GM18508 (cell line): ENCODE results near the gene PIEZO2.

ENCODE experiments used
- ATAC-seq: cut with Tn5 transposase; IDR thresholded peaks from one replicate; pipeline ENCODE4 v1.9.1; 2021; ENCODE audit warnings: moderate number of reproducible peaks; ENCODE audit not compliant: insufficient read depth, unreplicated experiment

PIEZO2 gene

GRCh38 chr18:10913919-10914318, 235.4 kb downstream of the PIEZO2 start:
- ATAC-seq = no peak

DNA sequence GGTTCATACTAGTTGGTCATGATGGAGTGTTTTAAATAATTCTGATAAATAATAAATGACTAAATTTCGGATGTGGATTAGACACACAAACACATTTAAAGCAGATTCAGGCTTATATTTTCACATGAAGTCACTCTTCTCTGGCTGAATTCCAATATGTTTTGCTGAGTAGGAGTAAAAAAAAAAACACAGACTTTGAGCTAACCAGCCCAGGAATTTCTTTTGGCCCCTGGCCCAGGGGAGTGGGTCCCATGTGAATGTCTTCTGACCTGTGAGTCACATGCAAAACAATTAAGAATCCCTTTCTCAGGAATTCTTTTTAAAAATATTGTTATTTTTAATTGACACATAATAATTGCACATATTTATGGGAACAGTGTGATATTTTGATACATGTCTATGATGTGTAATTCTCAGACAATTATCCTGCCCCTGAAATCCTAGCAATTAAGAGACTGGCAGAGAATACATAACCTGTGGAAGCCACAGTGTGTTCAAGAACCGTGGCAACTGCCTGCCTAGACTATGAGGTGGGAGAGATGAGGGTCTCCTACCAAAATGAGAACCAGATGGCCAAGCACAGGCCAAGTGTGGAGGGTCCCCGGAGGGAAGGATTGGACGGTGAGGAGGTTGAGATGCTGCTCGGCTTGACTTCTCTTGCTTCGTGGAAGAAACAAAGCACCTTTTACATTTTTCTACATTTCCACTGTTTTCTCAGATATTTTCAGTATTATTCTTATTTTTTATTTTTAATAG, 236.4 kb downstream of the PIEZO2 start:
- ATAC-seq = no peak

GRCh38 chr18:10909724-10910123, 239.6 kb downstream of the PIEZO2 start:
- no peak for ATAC-seq

DNA sequence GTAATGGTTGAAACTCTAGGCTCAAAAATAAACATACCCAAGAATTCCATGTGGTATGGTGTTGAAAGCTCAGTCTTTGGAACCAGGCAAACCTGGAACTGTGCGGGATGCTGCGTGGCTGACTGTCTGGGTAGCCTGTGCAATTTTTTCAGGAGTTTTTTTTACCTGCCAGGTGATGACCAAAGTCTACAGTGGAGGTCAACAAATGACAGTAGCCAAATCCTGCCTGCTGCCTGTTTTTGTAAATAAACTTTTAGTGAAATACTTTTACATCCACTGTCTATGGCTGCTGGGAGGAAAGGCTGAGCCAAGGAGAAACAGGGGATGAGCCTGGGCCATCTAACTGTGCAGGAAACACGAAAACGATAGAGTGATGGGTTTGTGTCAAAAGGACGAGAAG, 240.6 kb downstream of the PIEZO2 start:
- no peak for ATAC-seq

- ATAC-seq = no peak
These were observed 241.6 kb downstream of the PIEZO2 start for GRCh38 chr18:10907749-10908148.

DNA sequence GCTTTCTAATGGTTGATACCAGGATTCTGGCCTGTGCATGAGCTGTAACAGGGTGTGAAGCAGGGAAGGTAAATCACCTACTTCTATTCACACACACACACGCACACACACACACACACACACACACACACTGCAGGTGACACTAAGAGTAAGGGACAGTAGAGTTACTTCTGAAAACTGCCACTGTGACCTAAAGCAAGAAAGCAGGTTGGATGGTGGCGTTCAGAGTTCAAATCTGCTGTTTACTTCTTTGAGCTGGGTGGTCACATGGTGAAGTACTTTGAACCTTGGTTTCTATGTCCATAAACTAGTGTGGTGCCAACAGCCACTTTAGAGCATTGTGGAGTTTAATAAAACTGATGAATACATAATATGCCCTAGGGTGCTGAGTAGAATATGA, 248.0 kb downstream of the PIEZO2 start:
- ATAC-seq = no peak

DNA sequence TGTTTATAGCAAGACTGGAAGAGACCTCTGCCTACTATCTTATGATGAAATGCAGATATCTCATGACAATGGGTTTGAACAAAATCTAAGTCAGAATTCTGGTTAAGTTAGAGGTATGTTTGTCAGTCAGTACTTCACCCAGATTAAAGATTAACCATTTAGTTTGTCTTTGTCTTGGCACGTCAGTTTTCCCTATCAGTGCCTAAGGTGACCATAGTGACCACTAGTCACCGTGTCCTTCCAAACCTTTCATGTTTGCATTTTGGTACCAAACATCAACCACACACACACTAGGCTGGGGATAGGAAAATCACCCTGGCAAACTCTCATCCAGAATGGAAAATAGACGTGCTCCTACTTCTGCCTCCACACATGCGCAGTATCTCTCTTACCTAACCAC, 248.9 kb downstream of the PIEZO2 start:
- ATAC-seq = no peak

- no peak for ATAC-seq
These were observed 249.9 kb downstream of the PIEZO2 start for GRCh38 chr18:10899481-10899880.

- no peak for ATAC-seq
These were observed 250.9 kb downstream of the PIEZO2 start for GRCh38 chr18:10898417-10898974.

GRCh38 chr18:10896851-10897250, 252.5 kb downstream of the PIEZO2 start:
- ATAC-seq = no peak

DNA sequence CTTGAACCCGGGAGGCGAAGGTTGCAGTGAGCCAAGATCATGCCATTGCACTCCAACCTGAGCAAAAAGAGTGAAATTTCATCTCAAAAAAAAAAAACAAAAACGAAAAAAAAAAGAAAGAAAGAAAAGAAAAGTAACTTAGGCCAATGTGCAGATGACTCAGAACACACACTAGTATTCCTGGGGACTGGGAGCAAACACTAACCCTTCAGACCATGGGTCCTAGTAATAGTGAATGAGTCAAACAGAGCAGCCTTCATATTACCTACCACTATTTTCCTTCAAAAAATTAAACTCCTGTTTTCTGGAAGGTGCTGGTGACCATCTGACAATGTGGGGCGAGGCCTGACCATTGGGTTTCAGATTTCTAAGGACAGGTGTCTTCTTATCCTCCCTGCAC, 253.4 kb downstream of the PIEZO2 start:
- no peak for ATAC-seq

DNA sequence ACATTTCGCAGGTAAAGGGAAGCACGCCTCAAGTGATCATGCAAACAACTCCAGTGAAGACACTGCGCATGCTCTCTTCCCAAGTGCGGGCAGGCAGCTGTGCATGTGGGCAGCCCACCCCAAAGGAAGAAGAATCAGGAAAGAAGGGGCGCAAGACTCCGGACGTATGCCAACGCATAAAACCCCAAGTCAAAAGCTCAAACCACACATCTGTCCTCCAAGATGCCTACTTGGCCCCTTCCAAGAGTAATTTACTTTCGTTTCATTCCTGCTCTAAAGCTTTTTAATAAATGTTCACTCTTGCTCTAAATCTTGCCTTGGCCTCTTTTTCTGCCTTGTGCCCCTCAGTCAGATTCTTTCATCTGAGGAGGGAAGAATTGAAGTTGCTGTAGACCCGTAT, 254.9 kb downstream of the PIEZO2 start:
- no peak for ATAC-seq

- no peak for ATAC-seq
These were observed 255.6 kb downstream of the PIEZO2 start for GRCh38 chr18:10893761-10894160.

DNA sequence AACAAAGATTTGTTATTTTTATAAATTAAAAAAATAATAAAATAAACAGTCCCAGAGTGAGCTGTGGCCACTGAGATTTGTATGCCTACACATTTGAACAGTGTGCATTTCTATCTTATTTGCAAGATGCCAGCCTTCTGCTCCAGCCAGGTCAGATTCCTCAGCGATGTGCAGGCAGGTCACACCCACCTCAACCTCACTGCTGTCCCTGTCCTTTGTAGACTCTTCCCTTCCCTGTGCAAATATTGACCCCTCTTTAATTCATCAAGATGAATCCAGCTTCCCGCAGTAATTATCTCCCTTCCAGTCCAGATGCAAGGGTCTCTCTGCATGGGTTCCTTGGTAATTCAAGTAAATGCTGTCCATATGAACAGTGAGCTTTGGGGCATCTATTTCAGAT, 256.2 kb downstream of the PIEZO2 start:
- no peak for ATAC-seq

DNA sequence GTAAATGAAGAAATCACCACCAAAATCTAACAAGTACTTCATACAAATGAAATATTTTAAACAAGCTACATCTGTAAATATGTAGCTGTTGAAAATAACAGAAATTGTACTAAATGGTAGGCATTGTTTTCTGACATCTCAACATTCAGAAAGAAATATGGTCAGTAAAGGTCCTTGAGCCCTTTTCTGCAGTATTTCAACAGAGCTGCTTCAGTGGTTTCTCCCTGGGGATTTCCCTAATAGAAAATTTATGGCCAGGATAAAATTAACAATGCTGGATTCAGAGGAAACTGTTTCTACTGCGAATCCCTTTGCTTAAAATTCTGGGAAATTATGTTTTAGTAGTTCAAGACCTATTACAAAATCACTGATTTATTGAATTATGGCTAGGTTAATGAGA, 256.6 kb downstream of the PIEZO2 start:
- ATAC-seq = no peak

DNA sequence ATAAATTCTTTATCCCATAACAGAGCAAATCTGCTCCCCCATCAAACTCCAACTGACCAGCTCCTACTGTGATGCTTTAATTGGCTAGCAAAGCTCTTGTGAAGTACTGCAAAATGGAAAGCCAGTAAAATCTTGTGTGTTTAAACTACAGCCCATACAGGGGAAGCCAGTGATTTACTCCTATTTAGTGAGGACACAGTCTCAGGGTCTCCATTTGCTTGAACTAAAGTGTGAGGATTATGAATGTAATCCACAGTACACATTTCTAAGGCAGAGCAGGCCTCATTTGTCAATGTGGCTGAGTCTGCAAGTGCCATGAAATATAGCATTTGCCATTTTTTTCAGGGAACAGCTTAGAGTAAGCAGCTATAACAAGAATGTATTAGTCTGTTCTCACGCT, 259.3 kb downstream of the PIEZO2 start:
- ATAC-seq = no peak

GRCh38 chr18:10878703-10879102, 270.7 kb downstream of the PIEZO2 start:
- ATAC-seq = peak; percentile 49

DNA sequence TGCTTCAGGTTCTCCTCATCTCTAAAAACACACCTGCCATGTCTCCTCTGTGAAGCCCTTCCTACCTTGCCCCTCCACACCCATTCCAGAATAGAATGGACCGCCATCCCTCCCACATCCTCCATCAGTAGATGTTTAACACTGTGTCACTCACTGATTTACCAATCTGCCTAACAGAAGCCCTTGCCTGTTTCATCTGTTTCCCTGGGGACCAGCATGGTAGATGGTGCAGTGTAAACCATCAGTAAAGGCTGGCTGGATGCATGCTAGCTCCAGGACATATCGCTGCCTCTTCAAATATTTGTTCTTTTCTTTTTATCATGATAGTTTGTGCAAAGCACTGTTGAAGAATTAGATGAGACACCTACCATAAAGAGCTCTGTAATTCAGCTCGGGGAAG, 271.4 kb downstream of the PIEZO2 start:
- no peak for ATAC-seq

GRCh38 chr18:10875811-10876210, 273.6 kb downstream of the PIEZO2 start:
- ATAC-seq = no peak

GRCh38 chr18:10872304-10872703, 277.1 kb downstream of the PIEZO2 start:
- no peak for ATAC-seq

DNA sequence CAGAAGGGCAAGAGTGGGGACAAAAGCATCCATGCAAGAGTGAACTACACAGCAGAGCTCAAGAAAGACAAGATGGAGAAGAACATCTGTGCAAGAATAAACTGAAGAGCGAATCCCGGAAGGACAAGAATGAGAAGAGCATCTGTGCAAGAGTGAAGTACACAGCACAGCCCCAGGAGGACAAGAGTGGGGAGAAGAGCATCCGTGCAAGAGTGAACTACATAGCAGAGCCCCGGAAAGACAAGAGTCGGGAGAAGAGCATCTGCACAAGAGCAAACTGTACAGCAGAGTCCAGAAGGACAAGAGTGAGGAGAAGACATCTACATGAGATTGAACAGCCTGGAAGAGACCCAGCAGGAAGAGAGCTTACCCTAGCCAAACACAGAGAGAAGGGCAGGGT, 284.6 kb downstream of the PIEZO2 start:
- no peak for ATAC-seq

DNA sequence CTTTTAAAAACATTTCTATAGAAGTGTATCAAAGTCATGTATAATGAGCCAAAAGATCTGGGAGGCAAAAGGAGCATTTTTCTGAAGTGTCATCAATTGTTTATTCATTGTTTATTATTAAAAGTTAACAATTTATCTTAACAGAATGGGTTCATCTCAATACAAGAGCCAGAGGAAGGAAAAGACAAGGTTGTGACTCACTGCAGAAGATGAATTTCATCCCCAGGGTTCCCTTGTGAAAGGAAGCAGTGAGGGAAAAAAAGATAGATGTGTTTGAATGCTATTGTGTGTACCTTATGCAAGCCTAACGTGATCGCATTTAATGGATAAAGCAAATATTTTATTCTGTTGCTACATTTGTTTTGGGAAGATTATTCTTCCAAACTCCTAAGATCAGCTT, 286.3 kb downstream of the PIEZO2 start:
- ATAC-seq = no peak
